ENCODE measurements around the gene TMEM150A.

GRCh38 chr2:85582492-85582891 lies 20.0 kb downstream of the TMEM150A start:
- TF ChIP-seq YY1 (IDR thresholded peaks at IDR 0.05; ENCODE audit: low read depth) (no peak), EGR1 (IDR thresholded peaks at IDR 0.05) (no peak), RAD21 (IDR thresholded peaks at IDR 0.05; ENCODE audit: low read depth) (no peak), TAF1 (IDR thresholded peaks at IDR 0.05; ENCODE audit: low read depth) (no peak), USF1 (IDR thresholded peaks at IDR 0.05) (no peak), EP300 (IDR thresholded peaks at IDR 0.05; ENCODE audit: borderline replicate concordance) (no peak), ZBTB7A (IDR thresholded peaks at IDR 0.05; ENCODE audit: low read depth) (no peak), TCF12 (IDR thresholded peaks at IDR 0.05; ENCODE audit: low read depth) (no peak), MAX (IDR thresholded peaks at IDR 0.05) (no peak)
